Caco-2 (cell line): ENCODE data around the gene PGS1. TPM values are rescaled to one million over a fixed set of nuclear protein-coding genes. Genes with fewer than 3 reads are reported as not detected.
A peak's percentile ranks its signal among the peaks of the same experiment; 100 is the strongest.

ENCODE experiments used
- BruUV-seq: library from RNA; stranded (reverse); fragments of 400-500 nt; replicated peaks from 2 replicates; lab custom pipeline; 2021; lab: Mats Ljungman, UMichigan
- CTCF ChIA-PET: fragments of 300-600 bp; sonication (Branson Sonifier 250); formaldehyde crosslinking; loops from one replicate; lab custom pipeline; 2022; ENCODE audit warnings: antibody characterized with exemption; lab: Charles Lee
- POLR2A ChIA-PET: fragments of 300-600 bp; sonication (Branson Sonifier 250); formaldehyde crosslinking; loops from one replicate; lab custom pipeline; 2022; ENCODE audit warnings: antibody characterized with exemption; lab: Charles Lee
- DNase-seq, 2 experiments: peaks; one replicate each; pipeline versions ENCODE4 v3.0.0 to v3.0.0-alpha.2; 2020 to 2022
- H3K27me3 ChIP-seq: replicated peaks from 2 replicates; pipeline ENCODE4 v1.6.0; 2011; ENCODE audit warnings: low read length; ENCODE audit not compliant: control insufficient read depth, insufficient read depth
- H3K36me3 ChIP-seq: 2 replicates; pipeline ENCODE4 v1.5.1; 2011; ENCODE audit warnings: low read length; ENCODE audit not compliant: control insufficient read depth, insufficient read depth
- H3K4me1 ChIP-seq: fragments of 250-450 bp; sonication (Bioruptor Pico); 2 replicates; pipeline ENCODE4 v1.5.1; 2020; ENCODE audit warnings: mild to moderate bottlenecking
- H3K4me3 ChIP-seq: 2 replicates; pipeline ENCODE4 v1.5.1; 2011; ENCODE audit warnings: low read depth, mild to moderate bottlenecking, control low read depth, low read length
- H3K9me3 ChIP-seq: fragments of 250-450 bp; sonication (Bioruptor Pico); 2 replicates; pipeline ENCODE4 v1.5.1; 2020; ENCODE audit warnings: mild to moderate bottlenecking, moderate library complexity
- H3K27ac Mint-ChIP-seq: one replicate; pipeline ENCODE4 v1.8.0; 2022; ENCODE audit warnings: mixed read lengths; ENCODE audit not compliant: unreplicated experiment
- H3K27me3 Mint-ChIP-seq: one replicate; pipeline ENCODE4 v1.8.0; 2022; ENCODE audit warnings: mixed read lengths; ENCODE audit not compliant: insufficient read depth, unreplicated experiment
- H3K36me3 Mint-ChIP-seq: one replicate; pipeline ENCODE4 v1.8.0; 2022; ENCODE audit warnings: mild to moderate bottlenecking, mixed read lengths; ENCODE audit not compliant: insufficient read depth, unreplicated experiment
- H3K4me1 Mint-ChIP-seq: one replicate; pipeline ENCODE4 v1.8.0; 2022; ENCODE audit warnings: low read depth, mixed read lengths; ENCODE audit not compliant: unreplicated experiment
- H3K4me3 Mint-ChIP-seq: one replicate; pipeline ENCODE4 v1.8.0; 2022; ENCODE audit warnings: mild to moderate bottlenecking, moderate library complexity, mixed read lengths; ENCODE audit not compliant: unreplicated experiment
- H3K9me3 Mint-ChIP-seq: one replicate; pipeline ENCODE4 v1.8.0; 2022; ENCODE audit warnings: mixed read lengths; ENCODE audit not compliant: unreplicated experiment
- CTCF ChIP-seq, 2 experiments: fragments of 200-600 bp in 1 of 2; IDR thresholded peaks; 1 replicate in 1 of 2; 2 replicates in 1 of 2; pipeline versions ENCODE4 v1.5.1 to v1.8.0; 2011 to 2022; ENCODE audit warnings: antibody characterized with exemption in 1 of 2, control low read depth in 1 of 2, inconsistent platforms in 1 of 2, low read depth in 1 of 2, low read length in 1 of 2, mild to moderate bottlenecking in 1 of 2, moderate library complexity in 1 of 2; ENCODE audit not compliant: insufficient read depth in 1 of 2, severe bottlenecking in 1 of 2, unreplicated experiment in 1 of 2
- intact Hi-C: fragments of 100-400 bp; cut with micrococcal nuclease; formaldehyde crosslinking; loops from one replicate; pipeline ENCODE4 v1.10.0; 2022; ENCODE audit not compliant: unreplicated experiment
- total RNA-seq: library from RNA; stranded (reverse); gene quantifications from 2 replicates; pipeline ENCODE4 v1.2.3, GENCODE V29; 2022

PGS1 gene
- total RNA-seq, 1 experiment from 2014 or later = 54.1 TPM

DNA sequence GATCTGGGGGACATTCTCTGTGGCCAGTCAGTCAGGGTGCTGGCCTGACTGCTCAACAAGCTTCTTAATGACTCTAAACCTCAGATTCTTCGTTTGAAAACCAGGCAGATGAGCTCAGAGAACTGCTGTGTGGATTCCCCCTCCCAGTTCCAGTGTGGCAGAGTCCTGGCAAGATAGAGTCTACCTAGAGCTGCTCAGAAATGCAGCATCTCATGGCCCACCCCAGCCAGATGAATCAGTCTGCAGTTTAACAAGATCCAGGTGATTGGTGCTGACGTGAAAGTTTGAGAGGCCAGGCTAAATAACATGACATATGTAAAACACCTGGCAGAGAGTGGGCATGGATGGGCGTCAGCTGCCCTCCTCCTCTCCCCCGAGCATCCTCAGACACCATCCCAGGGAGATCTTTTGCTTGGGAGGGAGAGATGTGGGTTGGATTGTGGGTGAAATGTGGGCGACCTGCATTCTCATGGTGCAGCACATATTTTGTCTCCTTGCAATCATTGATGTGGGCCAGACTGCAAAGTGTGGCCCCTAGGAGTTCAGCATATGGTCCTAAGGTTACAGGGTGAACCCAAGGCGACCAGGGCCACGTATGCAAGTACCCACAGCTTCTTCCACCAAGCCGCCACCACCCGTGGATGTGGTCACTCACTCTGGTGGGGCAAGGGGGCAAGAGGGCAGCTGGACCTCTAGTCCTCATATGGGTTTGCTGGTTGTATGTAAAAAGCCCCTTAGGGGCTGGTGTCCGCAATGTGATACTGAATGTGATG is 38.1 kb upstream of the PGS1 start:
- Histone ChIP-seq H3K36me3 (no peaks in the 10 kb centered on the region), H3K4me3 (no peak overlapping the region), H3K27me3 (no peaks in the 10 kb centered on the region; the same call in 1 of the 2 replicates), H3K9me3 (no peaks in the 10 kb centered on the region), H3K4me1 (peaks cover 13% of the 10 kb centered on the region)
- intact Hi-C loops = no loop called here
- no TSS peak for BruUV-seq
- Mint-ChIP-seq H3K27me3 (no peaks in the 10 kb centered on the region), H3K27ac (peak overlapping the region; percentile 59), H3K4me3 (peak overlapping the region; percentile 67), H3K36me3 (no peaks in the 10 kb centered on the region), H3K4me1 (no peaks in the 10 kb centered on the region), H3K9me3 (no peaks in the 10 kb centered on the region)
- ChIA-PET POLR2A (interaction anchor here (0.7 kb wide), 1 partner anchor 21 kb away, joined by 3 read pairs; no protein-coding TSS in a partner anchor), CTCF (no interaction called here)
- no peak for DNase-seq
- no peak for TF ChIP-seq CTCF (IDR thresholded peaks at IDR 0.05; ENCODE audit: insufficient read depth in 1 of 2, low read depth in 1 of 2, low read length in 1 of 2, severe bottlenecking in 1 of 2, unreplicated experiment in 1 of 2)

GRCh38 chr17:78341559-78342448 is 36.6 kb upstream of the PGS1 start:
- intact Hi-C loops = no loop called here
- Histone ChIP-seq H3K36me3 (no peaks in the 10 kb centered on the region), H3K27me3 (no peaks in the 10 kb centered on the region; the same call in 1 of the 2 replicates), H3K4me3 (peak overlapping the region; percentile 43), H3K4me1 (peaks cover 13% of the 10 kb centered on the region), H3K9me3 (no peaks in the 10 kb centered on the region)
- Mint-ChIP-seq H3K4me3 (peak overlapping the region; percentile 67), H3K27ac (no peak overlapping the region), H3K9me3 (no peaks in the 10 kb centered on the region), H3K36me3 (no peaks in the 10 kb centered on the region), H3K27me3 (no peaks in the 10 kb centered on the region), H3K4me1 (no peaks in the 10 kb centered on the region)
- no peak for TF ChIP-seq CTCF (IDR thresholded peaks at IDR 0.05; ENCODE audit: insufficient read depth in 1 of 2, low read depth in 1 of 2, low read length in 1 of 2, severe bottlenecking in 1 of 2, unreplicated experiment in 1 of 2)
- ChIA-PET CTCF (interaction anchor here (0.5 to 0.7 kb wide), 2 partner anchors 62 to 128 kb away, joined by 3 read pairs; no protein-coding TSS in a partner anchor), POLR2A (no interaction called here)
- no TSS peak for BruUV-seq
- peak in 1 of 2 experiments; percentile 74 for DNase-seq
